Mammary epithelial cell (primary cell): ENCODE data around the gene NLGN2.

Source experiments
- EZH2 ChIP-seq: IDR thresholded peaks from 2 replicates; pipeline ENCODE4 v1.6.1; 2012; ENCODE audit warnings: low read length, inconsistent platforms, borderline replicate concordance
- TF ChIP-seq, protein P1 (sequence below), 2 donors: IDR thresholded peaks in 1 of 2; conservative IDR thresholded peaks in 1 of 2; 2 replicates each; pipeline ENCODE4 v1.5.1; 2011 to 2012; ENCODE audit warnings: inconsistent platforms in 2 of 2, low read length in 2 of 2, mild to moderate bottlenecking in 2 of 2, control low read depth in 1 of 2, low read depth in 1 of 2; ENCODE audit not compliant: insufficient read depth in 1 of 2; ENCODE audit errors: extremely low read depth in 1 of 2

- TF ChIP-seq, protein P1, sequence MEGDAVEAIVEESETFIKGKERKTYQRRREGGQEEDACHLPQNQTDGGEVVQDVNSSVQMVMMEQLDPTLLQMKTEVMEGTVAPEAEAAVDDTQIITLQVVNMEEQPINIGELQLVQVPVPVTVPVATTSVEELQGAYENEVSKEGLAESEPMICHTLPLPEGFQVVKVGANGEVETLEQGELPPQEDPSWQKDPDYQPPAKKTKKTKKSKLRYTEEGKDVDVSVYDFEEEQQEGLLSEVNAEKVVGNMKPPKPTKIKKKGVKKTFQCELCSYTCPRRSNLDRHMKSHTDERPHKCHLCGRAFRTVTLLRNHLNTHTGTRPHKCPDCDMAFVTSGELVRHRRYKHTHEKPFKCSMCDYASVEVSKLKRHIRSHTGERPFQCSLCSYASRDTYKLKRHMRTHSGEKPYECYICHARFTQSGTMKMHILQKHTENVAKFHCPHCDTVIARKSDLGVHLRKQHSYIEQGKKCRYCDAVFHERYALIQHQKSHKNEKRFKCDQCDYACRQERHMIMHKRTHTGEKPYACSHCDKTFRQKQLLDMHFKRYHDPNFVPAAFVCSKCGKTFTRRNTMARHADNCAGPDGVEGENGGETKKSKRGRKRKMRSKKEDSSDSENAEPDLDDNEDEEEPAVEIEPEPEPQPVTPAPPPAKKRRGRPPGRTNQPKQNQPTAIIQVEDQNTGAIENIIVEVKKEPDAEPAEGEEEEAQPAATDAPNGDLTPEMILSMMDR (conservative IDR thresholded peaks at IDR 0.05 in 1 of 2, IDR thresholded peaks at IDR 0.05 in 1 of 2; ENCODE audit: extremely low read depth in 1 of 2, insufficient read depth in 1 of 2, low read depth in 1 of 2, low read length in 2 of 2) = no peak
- no peak for TF ChIP-seq EZH2
These were observed 2.1 kb downstream of the NLGN2 start for GRCh38 chr17:7409716-7410115.
